Calu3 (cell line): ENCODE measurements around the gene PLCD3. TPM values are rescaled to one million over a fixed set of nuclear protein-coding genes. Genes with fewer than 3 reads are reported as not detected.

ENCODE experiments used
- BruUV-seq: library from RNA; stranded (reverse); fragments of 400-500 nt; replicated peaks from 2 replicates; lab custom pipeline; 2021; lab: Mats Ljungman, UMichigan
- CTCF ChIA-PET: fragments of 300-600 bp; sonication (Branson Sonifier 250); formaldehyde crosslinking; loops from one replicate; lab custom pipeline; 2022; ENCODE audit warnings: antibody characterized with exemption; lab: Charles Lee
- DNase-seq: peaks from one replicate; pipeline ENCODE4 v3.0.0; 2022
- H3K27ac Mint-ChIP-seq: one replicate; pipeline ENCODE4 v1.8.0; 2022; ENCODE audit warnings: mixed read lengths; ENCODE audit not compliant: unreplicated experiment
- H3K27me3 Mint-ChIP-seq: one replicate; pipeline ENCODE4 v1.8.0; 2022; ENCODE audit warnings: mixed read lengths; ENCODE audit not compliant: unreplicated experiment
- H3K36me3 Mint-ChIP-seq: one replicate; pipeline ENCODE4 v1.8.0; 2022; ENCODE audit warnings: mild to moderate bottlenecking, moderate library complexity, mixed read lengths; ENCODE audit not compliant: insufficient read depth, unreplicated experiment
- H3K4me1 Mint-ChIP-seq: one replicate; pipeline ENCODE4 v1.8.0; 2022; ENCODE audit warnings: mild to moderate bottlenecking, low read depth, mixed read lengths; ENCODE audit not compliant: unreplicated experiment
- H3K4me3 Mint-ChIP-seq: one replicate; pipeline ENCODE4 v1.8.0; 2022; ENCODE audit warnings: mild to moderate bottlenecking, low read depth, moderate library complexity, mixed read lengths; ENCODE audit not compliant: unreplicated experiment
- H3K9me3 Mint-ChIP-seq: one replicate; pipeline ENCODE4 v1.8.0; 2022; ENCODE audit warnings: low read depth, mixed read lengths; ENCODE audit not compliant: unreplicated experiment
- CTCF ChIP-seq: fragments of 200-600 bp; IDR thresholded peaks from one replicate; pipeline ENCODE4 v1.8.0; 2022; ENCODE audit warnings: antibody characterized with exemption; ENCODE audit not compliant: unreplicated experiment
- intact Hi-C: fragments of 100-400 bp; cut with micrococcal nuclease; formaldehyde crosslinking; loops from one replicate; pipeline ENCODE4 v1.10.0; 2022; ENCODE audit not compliant: unreplicated experiment
- total RNA-seq: library from RNA; stranded (reverse); gene quantifications from 2 replicates; pipeline ENCODE4 v1.2.3, GENCODE V29; 2022

Gene PLCD3
- total RNA-seq, 1 experiment from 2014 or later: 34.4 TPM

DNA sequence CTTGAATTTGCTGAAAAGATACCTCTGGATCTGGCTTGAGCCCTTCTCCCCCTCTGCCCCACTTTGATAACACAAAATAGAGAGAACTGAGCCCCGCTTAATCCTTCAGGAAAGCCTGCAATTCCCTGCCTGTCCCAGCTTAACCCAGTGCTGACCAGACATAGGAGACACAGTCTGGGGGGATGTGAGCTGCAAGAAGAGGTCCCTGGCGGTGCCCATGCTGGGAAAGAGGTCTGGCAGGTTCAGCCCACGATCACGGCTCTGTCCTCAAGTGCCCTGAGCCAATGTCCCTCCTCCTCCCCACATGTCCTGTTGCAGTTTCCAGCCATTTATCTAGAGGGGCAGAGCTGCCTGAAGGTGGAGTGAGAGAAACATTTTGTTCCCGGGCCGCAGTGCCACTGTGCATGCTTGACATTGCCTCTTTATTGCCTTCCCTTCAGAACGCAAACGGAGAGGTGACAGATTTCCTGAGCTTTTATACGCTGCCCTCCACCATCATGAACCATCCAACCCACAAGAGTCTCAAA lies 29.0 kb downstream of the PLCD3 start:
- CTCF ChIA-PET: no interaction called here
- Mint-ChIP-seq H3K4me1 (no peaks in the 10 kb centered on the region), H3K9me3 (no peaks in the 10 kb centered on the region), H3K27me3 (no peaks in the 10 kb centered on the region), H3K36me3 (peaks cover 85% of the 10 kb centered on the region), H3K4me3 (no peak overlapping the region), H3K27ac (no peak overlapping the region)
- BruUV-seq: no TSS peak
- DNase-seq: no peak
- no peak for TF ChIP-seq CTCF
- intact Hi-C loops: no loop called here

DNA sequence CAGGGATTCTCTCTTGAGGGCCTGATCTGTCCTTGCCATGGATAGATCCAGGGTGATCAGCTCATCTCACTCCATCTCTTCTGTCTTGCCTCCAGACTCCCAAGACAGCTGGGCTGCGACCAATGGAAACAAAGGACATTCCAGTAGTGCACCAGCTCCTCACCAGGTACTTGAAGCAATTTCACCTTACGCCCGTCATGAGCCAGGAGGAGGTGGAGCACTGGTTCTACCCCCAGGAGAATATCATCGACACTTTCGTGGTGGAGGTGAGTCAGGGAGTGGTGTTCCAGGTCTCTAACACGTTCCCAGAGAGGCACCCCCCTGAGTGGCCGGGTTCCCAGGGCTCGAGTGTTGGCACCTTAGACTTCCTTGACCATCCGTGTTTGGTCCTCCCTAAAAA lies 29.5 kb downstream of the PLCD3 start:
- no peak for DNase-seq
- intact Hi-C loops: no loop called here
- no peaks in the 10 kb centered on the region for H3K27me3 Mint-ChIP-seq
- BruUV-seq: no TSS peak
- H3K36me3 Mint-ChIP-seq: peaks cover 86% of the 10 kb centered on the region
- H3K9me3 Mint-ChIP-seq: no peaks in the 10 kb centered on the region
- TF ChIP-seq CTCF: no peak
- H3K27ac Mint-ChIP-seq: no peak overlapping the region
- no peaks in the 10 kb centered on the region for H3K4me1 Mint-ChIP-seq
- no peak overlapping the region for H3K4me3 Mint-ChIP-seq
- CTCF ChIA-PET: no interaction called here

DNA sequence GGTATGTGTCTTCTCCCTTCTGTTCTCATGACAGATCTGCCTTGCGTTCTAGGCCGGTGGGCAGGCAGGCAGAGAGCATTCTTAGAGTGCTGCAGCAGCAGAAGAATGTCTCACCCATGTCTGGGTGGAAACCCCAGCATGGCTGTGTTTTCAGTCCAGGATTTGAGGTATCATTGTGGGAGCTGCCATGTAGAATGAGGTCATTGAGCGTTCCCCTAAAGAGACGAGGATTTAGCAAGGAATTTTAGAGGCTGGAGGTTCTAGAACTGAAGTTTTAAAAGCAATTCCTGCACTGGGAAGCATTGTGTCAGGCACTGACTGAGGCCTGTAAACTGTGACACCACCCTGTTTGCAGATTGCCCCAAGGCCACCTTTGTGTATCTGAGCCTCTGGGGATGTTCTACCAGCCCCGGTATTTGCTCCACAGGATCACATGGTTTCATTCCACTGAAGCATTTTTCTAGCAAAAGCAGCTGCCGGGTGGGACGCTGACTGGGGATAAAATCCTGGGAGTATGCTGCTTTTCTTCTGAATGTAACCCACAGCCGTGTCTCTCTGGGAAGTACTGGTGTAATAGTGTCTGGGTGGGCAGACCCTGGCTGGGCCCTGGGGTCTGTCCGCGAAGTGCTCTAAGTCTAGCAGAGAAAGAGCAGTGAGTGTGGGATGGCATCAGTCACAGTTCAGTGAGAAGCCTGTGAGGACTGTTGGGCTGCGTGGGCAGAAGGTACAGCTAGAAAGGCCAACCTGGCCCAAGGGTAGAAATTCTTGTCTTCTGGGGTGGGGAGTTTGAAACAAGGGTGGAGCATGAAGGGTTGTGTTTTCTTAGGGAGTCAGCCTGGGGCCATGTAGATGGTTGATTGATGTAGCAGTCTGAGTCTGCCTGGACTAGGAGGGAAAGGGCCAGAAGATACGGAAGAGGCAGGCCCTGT lies 30.2 kb downstream of the PLCD3 start:
- no peak for DNase-seq
- no peaks in the 10 kb centered on the region for H3K9me3 Mint-ChIP-seq
- BruUV-seq: no TSS peak
- no peak for TF ChIP-seq CTCF
- no peak overlapping the region for H3K4me3 Mint-ChIP-seq
- intact Hi-C loops: no loop called here
- peaks cover 90% of the 10 kb centered on the region for H3K36me3 Mint-ChIP-seq
- no peaks in the 10 kb centered on the region for H3K27me3 Mint-ChIP-seq
- no peaks in the 10 kb centered on the region for H3K4me1 Mint-ChIP-seq
- no peak overlapping the region for H3K27ac Mint-ChIP-seq
- CTCF ChIA-PET: no interaction called here

- no TSS peak for BruUV-seq
- DNase-seq: no peak
- Mint-ChIP-seq H3K27ac (no peak overlapping the region), H3K36me3 (peaks cover 90% of the 10 kb centered on the region), H3K4me1 (peaks cover 1% of the 10 kb centered on the region), H3K4me3 (no peak overlapping the region), H3K27me3 (no peaks in the 10 kb centered on the region), H3K9me3 (no peaks in the 10 kb centered on the region)
- no peak for TF ChIP-seq CTCF
- CTCF ChIA-PET: interaction anchor here (1.2 kb wide), 1 partner anchor 15 kb away, joined by 6 read pairs; no protein-coding TSS in a partner anchor
- intact Hi-C loops: no loop called here
These were observed 30.8 kb downstream of the PLCD3 start for GRCh38 chr17:45101546-45101882.
